ENCODE measurements around the gene ZNF506. TPM values are rescaled to one million over a fixed set of nuclear protein-coding genes. Genes with fewer than 3 reads are reported as not detected.
"Not testable (repeated sequence)": the region's sequence is repeated elsewhere in the genome, so short reads cannot be mapped to it uniquely, and the experiment has no call there.

Gene ZNF506
- 2.0 and 3.0 TPM in 2 replicates for total RNA-seq (2021)
- long read RNA-seq, transcript ZNF506-203 (4 exons, 1,424 nt), result major isoform, 9 of 13 reads
- long read RNA-seq, partial matches to known transcripts, result 0 of 13 reads
- long read RNA-seq, other reads (novel, unspliced or antisense), result 3 of 13 reads

DNA sequence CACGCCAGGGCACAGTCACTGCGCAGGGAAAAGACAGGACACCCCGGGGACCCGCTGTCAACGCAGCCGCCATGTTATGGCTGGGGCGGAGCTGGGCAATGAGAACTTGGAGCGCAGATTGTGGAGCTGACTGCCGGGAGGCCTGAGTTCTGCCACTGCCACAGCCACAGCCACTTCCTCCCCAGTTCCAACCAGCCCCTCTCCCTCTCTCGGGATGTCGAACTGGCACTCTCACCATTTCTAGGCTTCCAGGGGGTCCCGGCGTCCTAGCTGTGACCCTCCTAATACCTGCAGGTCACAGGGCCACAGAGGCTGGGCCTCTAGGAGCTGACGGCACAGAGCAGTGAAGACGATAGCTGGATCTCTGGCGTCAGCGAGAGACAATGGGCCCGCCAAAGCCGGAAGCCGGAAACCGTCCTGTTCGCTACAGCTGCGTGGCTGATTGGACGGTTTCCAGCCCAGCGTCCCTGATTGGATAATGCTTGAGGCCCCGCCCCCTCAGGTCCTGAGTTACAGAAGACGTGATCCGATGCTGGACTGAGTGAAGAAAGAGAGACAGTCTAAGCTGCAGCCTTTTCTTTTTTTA lies at the start of gene ZNF506:
Gene ZNF506, minus strand, starts transcription at position 385 of the 586 bp plus-strand sequence. Its CDS starts 147 bp downstream, at position 238.
- Histone ChIP-seq H2BK20ac (ENCODE audit: low read depth, low read length, poor library complexity, severe bottlenecking) (no peak within 1 kb of the TSS), H3K14ac (ENCODE audit: insufficient read depth, low read length) (peak within 1 kb of the TSS; percentile 97), H2BK12ac (ENCODE audit: insufficient read length, low read depth, low read length) (no peak within 1 kb of the TSS), H3K4me2 (ENCODE audit: insufficient read depth, insufficient read length, low read length) (peak within 1 kb of the TSS; percentile 69), H2BK15ac (ENCODE audit: low read depth, low read length) (0 out of 2 replicates have a peak within 1 kb of the TSS, but pooled peaks have one; percentile 86), H3K79me1 (ENCODE audit: insufficient read depth, low read depth, low read length, poor library complexity, severe bottlenecking) (no peaks in the 10 kb centered on the region), H3K9ac (ENCODE audit: extremely low read depth, insufficient read length, low read length) (peak within 1 kb of the TSS; percentile 97), H2BK5ac (ENCODE audit: insufficient read length, low read length) (peak within 1 kb of the TSS; percentile 86), H3K79me2 (ENCODE audit: insufficient read depth, low read length) (no peaks in the 10 kb centered on the region; the same call in 1 of the 2 replicates), H2AFZ (ENCODE audit: low read length) (peak within 1 kb of the TSS; percentile 84), H3K9me3 (ENCODE audit: control insufficient read depth, low read depth, low read length) (no peaks in the 10 kb centered on the region), H2BK120ac (ENCODE audit: low read depth, low read length, poor library complexity, severe bottlenecking) (no peak within 1 kb of the TSS), H4K5ac (ENCODE audit: insufficient read length, low read depth, low read length) (no peak within 1 kb of the TSS), H3K23ac (ENCODE audit: insufficient read length, low read depth, low read length) (no peak within 1 kb of the TSS), H3K27me3 (ENCODE audit: insufficient read depth, low read length) (no peaks in the 10 kb centered on the region), H4K20me1 (ENCODE audit: control insufficient read depth, insufficient read depth, insufficient read length) (no peaks in the 10 kb centered on the region), H2AK5ac (ENCODE audit: insufficient read length, low read length) (no peak within 1 kb of the TSS), H3T11ph (ENCODE audit: low read length) (no peak within 1 kb of the TSS), H3K56ac (ENCODE audit: insufficient read length, low read depth, low read length) (no peak within 1 kb of the TSS), H3K4ac (ENCODE audit: low read depth, low read length) (no peak within 1 kb of the TSS), H3K27ac (ENCODE audit: insufficient read length, low read depth, low read length) (peak within 1 kb of the TSS; percentile 84), H3K23me2 (ENCODE audit: insufficient read length, low read depth, low read length, poor library complexity, severe bottlenecking) (peaks cover 3% of the 10 kb centered on the region), H4K8ac (replicated peaks; ENCODE audit: insufficient read length, low read depth, low read length) (no peak within 1 kb of the TSS), H3K4me1 (ENCODE audit: insufficient read depth, low read length) (no peaks in the 10 kb centered on the region), H3K18ac (ENCODE audit: insufficient read length, low read depth, low read length) (peak within 1 kb of the TSS; percentile 81), H4K91ac (ENCODE audit: insufficient read length, low read depth, low read length) (no peak within 1 kb of the TSS)
- no peaks in the 10 kb centered on the region for H3K4me1 Mint-ChIP-seq
- H3K27me3 Mint-ChIP-seq (ENCODE audit: low read depth), result no peaks in the 10 kb centered on the region; the same call in 1 of the 2 replicates
- peaks cover 58 to 66% of the 10 kb centered on the region in 2 experiments for H3K9me3 Mint-ChIP-seq
- peak; percentile 97 for DNase-seq
- peak within 1 kb of the TSS; percentile 84 to 94 (median 85); a peak in 6 of 7 replicates for H3K27ac Mint-ChIP-seq
- WGBS (ENCODE audit: extremely low coverage, insufficient read length, low lambda C conversion rate), result no CpG with 5 or more reads among the region's 28 CpGs
- peaks cover 7 to 36% (median 21%) of the 10 kb centered on the region in 3 experiments; a peak in 6 of 7 replicates for H3K36me3 Mint-ChIP-seq (ENCODE audit: insufficient read depth in 1 of 3, low read depth in 3 of 3)
- TF ChIP-seq, protein P1, sequence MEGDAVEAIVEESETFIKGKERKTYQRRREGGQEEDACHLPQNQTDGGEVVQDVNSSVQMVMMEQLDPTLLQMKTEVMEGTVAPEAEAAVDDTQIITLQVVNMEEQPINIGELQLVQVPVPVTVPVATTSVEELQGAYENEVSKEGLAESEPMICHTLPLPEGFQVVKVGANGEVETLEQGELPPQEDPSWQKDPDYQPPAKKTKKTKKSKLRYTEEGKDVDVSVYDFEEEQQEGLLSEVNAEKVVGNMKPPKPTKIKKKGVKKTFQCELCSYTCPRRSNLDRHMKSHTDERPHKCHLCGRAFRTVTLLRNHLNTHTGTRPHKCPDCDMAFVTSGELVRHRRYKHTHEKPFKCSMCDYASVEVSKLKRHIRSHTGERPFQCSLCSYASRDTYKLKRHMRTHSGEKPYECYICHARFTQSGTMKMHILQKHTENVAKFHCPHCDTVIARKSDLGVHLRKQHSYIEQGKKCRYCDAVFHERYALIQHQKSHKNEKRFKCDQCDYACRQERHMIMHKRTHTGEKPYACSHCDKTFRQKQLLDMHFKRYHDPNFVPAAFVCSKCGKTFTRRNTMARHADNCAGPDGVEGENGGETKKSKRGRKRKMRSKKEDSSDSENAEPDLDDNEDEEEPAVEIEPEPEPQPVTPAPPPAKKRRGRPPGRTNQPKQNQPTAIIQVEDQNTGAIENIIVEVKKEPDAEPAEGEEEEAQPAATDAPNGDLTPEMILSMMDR (conservative IDR thresholded peaks at IDR 0.05), result no peak
- peak within 1 kb of the TSS; percentile 82 to 96 for H3K4me3 Mint-ChIP-seq

DNA sequence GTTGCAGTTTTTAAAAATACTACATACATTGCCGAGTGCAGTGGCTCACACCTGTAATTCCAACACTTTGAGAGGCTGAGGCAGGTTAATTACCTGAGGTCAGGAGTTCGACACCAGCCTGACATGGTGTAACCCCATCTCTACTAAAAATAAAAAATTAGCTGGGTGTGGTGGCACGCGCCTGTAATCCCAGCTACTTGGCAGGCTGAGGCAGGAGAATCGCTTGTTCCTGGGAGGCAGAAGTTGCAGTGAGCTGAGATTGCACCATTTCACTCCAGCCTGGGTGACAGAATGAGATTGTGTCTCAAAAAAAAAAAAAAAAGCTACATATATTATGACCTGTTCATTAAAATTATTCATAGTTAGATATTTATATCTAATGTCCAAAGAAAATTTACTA lies 48.5 kb upstream of the ZNF506 start:
- H2BK5ac ChIP-seq (ENCODE audit: insufficient read length, low read length); H3K27ac Mint-ChIP-seq; H4K91ac ChIP-seq (ENCODE audit: insufficient read length, low read depth, low read length); H2AK5ac ChIP-seq (ENCODE audit: insufficient read length, low read length); H3K27ac ChIP-seq (ENCODE audit: insufficient read length, low read depth, low read length); H4K5ac ChIP-seq (ENCODE audit: insufficient read length, low read depth, low read length); H2BK120ac ChIP-seq (ENCODE audit: low read depth, low read length, poor library complexity, severe bottlenecking); H3K14ac ChIP-seq (ENCODE audit: insufficient read depth, low read length); H2BK12ac ChIP-seq (ENCODE audit: insufficient read length, low read depth, low read length); H3K23ac ChIP-seq (ENCODE audit: insufficient read length, low read depth, low read length); H3T11ph ChIP-seq (ENCODE audit: low read length); H3K56ac ChIP-seq (ENCODE audit: insufficient read length, low read depth, low read length); H2BK20ac ChIP-seq (ENCODE audit: low read depth, low read length, poor library complexity, severe bottlenecking); H2AFZ ChIP-seq (ENCODE audit: low read length); DNase-seq; H3K18ac ChIP-seq (ENCODE audit: insufficient read length, low read depth, low read length); H3K4me1 ChIP-seq (ENCODE audit: insufficient read depth, low read length); H3K4ac ChIP-seq (ENCODE audit: low read depth, low read length); H2BK15ac ChIP-seq (ENCODE audit: low read depth, low read length); H3K4me3 Mint-ChIP-seq; H3K79me1 ChIP-seq (ENCODE audit: insufficient read depth, low read depth, low read length, poor library complexity, severe bottlenecking); H3K27me3 Mint-ChIP-seq (ENCODE audit: low read depth); H3K9me3 ChIP-seq (ENCODE audit: control insufficient read depth, low read depth, low read length); H3K9ac ChIP-seq (ENCODE audit: extremely low read depth, insufficient read length, low read length); H3K4me2 ChIP-seq (ENCODE audit: insufficient read depth, insufficient read length, low read length); H3K23me2 ChIP-seq (ENCODE audit: insufficient read length, low read depth, low read length, poor library complexity, severe bottlenecking); H4K20me1 ChIP-seq (ENCODE audit: control insufficient read depth, insufficient read depth, insufficient read length); H3K27me3 ChIP-seq (ENCODE audit: insufficient read depth, low read length); H4K8ac ChIP-seq (replicated peaks; ENCODE audit: insufficient read length, low read depth, low read length): not testable (repeated sequence)
- WGBS (ENCODE audit: extremely low coverage, insufficient read length, low lambda C conversion rate), result no CpG with 5 or more reads among the region's 5 CpGs
- H3K36me3 Mint-ChIP-seq (ENCODE audit: insufficient read depth in 1 of 3, low read depth in 3 of 3), result peaks cover 50 to 67% (median 51%) of the 10 kb centered on the region in 3 experiments
- peaks cover 28 to 29% of the 10 kb centered on the region in 2 experiments for H3K4me1 Mint-ChIP-seq
- H3K9me3 Mint-ChIP-seq, result peaks cover 6 to 76% of the 10 kb centered on the region in 2 experiments; a peak in 4 of 5 replicates
- peaks cover 67% of the 10 kb centered on the region for H3K79me2 ChIP-seq (ENCODE audit: insufficient read depth, low read length)
